DND-41 (cell line): Measurements from ENCODE around the gene EML1.

Source experiments
- CTCF ChIP-seq: IDR thresholded peaks from 2 replicates; pipeline ENCODE4 v1.5.1; 2012; ENCODE audit warnings: borderline replicate concordance, low read length, moderate library complexity, mild to moderate bottlenecking; ENCODE audit not compliant: poor library complexity, severe bottlenecking; ENCODE audit errors: extremely low read depth
- EZH2 ChIP-seq: IDR thresholded peaks from 3 replicates; pipeline ENCODE4 v1.6.1; 2012; ENCODE audit warnings: borderline replicate concordance, low read depth, mild to moderate bottlenecking, moderate library complexity, low read length, inconsistent platforms; ENCODE audit not compliant: severe bottlenecking

- TF ChIP-seq CTCF (no peak), EZH2 (no peak)
Measured at GRCh38 chr14:99820702-99821331, 27.6 kb downstream of the EML1 start.
